AG08395 (cell line): Measurements from ENCODE around the gene ZNF655.

Source experiments
- DNase-seq: peaks from one replicate; pipeline ENCODE4 v3.0.0; 2012; ENCODE audit warnings: mixed read lengths, low spot score

ZNF655 gene

GRCh38 chr7:99606531-99606930, 48.1 kb downstream of the ZNF655 start:
- no peak for DNase-seq

DNA sequence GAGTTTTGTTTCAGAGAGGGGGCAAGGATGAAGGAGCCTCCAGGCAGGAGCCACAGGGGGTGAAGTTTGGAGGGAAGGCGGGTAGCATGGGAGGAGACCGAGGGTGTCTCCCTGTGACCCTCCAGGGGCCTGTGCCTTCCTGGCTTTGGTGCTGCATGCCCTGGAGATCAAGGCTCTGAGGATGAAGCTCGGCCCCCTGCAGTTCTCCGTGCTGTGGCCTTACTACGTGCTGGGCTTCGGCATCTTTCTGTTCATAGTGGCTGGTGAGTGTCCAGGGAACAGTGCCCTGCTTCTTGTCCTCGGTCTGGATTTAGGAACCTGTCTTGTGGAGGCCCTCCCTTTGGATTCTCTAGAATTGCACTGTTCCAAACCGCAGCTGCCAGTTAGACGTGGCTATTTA, 49.1 kb downstream of the ZNF655 start:
- DNase-seq, result no peak

- DNase-seq, result no peak
These were observed 56.1 kb downstream of the ZNF655 start for GRCh38 chr7:99614495-99614894.

GRCh38 chr7:99615989-99616358, 57.5 kb downstream of the ZNF655 start:
- no peak for DNase-seq

DNA sequence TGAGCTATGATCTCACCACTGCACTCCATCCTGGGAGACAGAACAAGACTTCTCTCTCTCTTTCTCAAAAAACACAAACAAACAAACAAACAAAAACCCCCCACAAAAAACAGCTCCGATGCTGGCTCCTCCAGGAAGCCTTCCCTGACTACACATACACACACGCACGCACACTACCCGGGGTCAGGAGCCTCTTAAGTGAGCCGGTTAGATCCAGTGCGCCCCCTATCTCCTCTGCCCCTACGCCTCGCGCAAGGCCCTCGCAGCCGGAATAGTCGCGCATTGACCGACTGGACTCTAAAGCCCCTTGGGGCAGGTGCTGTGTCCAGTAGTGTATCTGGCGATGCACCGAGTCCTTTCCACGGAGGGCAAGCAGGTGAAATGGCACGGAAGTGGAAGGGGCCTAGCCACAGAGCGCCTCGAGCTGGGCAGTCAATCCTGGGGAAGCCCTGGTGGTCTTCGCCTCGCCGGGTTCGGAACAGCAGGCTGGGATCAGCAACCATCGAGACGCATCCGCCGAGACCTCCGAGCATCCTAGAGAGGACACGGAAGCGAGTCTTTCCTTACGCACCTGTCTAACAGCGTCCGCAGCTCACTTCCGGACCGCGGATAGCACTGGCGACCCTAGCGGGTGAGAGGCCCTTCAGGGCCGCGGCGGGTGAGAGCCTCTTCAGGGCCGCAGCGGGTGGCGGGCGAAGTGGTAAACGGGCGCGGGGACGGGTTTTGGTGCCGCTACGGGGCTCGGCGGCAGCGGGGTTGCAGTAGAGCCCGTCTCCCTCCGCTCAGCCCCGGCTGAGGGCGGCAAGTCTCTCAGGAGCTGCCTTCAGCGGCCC, 58.1 kb downstream of the ZNF655 start, which contains the start of gene ZSCAN25:
ZSCAN25 (plus strand) TSS at position 588 of the 833 bp plus-strand sequence. CDS start 2,661 bp downstream, outside the sequence.
- peak; percentile 96 for DNase-seq

- peak; percentile 17 for DNase-seq
These were observed 58.8 kb downstream of the ZNF655 start for GRCh38 chr7:99617192-99617781.

GRCh38 chr7:99618726-99619125, 60.3 kb downstream of the ZNF655 start:
- peak; percentile 71 for DNase-seq

- DNase-seq, result no peak
These were observed 61.2 kb downstream of the ZNF655 start for GRCh38 chr7:99619571-99620130.

GRCh38 chr7:99621271-99621670, 62.8 kb downstream of the ZNF655 start:
- DNase-seq, result no peak

DNA sequence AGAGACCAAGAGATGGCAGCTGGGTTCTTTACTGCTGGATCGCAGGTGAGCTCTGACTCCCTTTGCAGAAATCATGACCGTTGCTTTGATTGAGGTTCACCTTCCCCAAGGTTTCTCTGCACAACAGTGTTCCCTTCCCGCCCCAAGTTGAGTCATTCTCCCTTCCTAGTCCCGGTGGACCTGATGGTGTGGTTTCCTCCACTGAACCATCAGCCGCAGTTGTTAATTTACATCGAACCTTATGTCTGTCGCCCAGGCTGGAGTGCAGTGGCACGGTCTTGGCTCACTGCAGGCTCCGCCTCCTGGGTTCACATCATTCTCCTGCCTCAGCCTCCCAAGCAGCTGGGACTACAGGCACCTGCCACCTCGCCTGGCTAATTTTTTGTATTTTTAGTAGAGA, 64.2 kb downstream of the ZNF655 start:
- DNase-seq, result no peak

DNA sequence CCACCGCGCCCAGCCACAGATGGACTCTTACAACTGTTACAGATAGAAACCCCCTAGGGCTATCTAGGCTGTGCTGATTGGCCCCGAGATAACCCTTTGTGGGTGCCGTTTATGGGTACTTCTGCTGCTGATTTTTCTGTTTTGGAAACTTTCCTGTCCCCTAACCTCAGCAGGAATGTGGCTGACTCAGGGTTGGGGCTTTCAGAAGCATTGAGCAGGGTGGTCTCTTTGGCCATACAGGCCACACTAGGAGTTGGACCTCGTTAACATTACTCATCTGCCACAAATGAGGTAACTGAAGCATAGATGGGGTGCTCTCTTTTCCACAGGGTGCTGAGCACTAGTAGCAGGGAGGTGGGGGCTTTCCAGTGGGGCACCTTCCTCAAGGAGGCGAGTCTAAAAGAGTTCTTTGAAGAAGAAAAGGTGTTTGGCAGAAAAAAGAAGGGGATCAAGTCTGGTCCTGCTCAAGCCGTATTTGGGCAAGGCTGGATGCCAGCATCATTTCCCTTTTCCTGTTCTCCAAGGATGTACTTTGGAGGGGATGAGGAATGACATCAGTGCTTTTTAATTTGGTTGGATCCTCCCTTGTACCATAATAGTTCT, 64.8 kb downstream of the ZNF655 start:
- DNase-seq, result no peak

- DNase-seq, result no peak
These were observed 65.4 kb downstream of the ZNF655 start for GRCh38 chr7:99623702-99624447.

DNA sequence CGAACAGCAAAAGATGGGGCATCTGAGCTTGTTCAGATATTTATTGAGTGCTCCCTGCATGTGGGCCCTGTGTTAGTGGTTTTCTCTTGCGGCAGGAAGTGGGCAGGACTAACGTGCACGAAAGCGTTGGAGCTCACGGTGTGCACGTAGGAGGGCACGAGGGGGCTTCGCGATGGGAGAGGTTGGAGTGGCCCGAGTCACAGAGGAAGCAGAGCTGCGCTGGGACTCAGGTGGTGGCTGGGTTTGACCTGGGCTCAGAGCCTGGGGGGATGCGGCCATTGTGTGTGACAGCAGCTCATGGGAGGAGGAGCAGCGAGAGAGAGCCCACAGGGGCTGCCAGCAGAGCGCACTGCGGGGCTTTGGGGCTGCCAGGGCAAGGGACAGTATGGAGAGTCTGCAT, 66.0 kb downstream of the ZNF655 start:
- DNase-seq, result no peak

GRCh38 chr7:99625321-99625720, 66.9 kb downstream of the ZNF655 start:
- no peak for DNase-seq

DNA sequence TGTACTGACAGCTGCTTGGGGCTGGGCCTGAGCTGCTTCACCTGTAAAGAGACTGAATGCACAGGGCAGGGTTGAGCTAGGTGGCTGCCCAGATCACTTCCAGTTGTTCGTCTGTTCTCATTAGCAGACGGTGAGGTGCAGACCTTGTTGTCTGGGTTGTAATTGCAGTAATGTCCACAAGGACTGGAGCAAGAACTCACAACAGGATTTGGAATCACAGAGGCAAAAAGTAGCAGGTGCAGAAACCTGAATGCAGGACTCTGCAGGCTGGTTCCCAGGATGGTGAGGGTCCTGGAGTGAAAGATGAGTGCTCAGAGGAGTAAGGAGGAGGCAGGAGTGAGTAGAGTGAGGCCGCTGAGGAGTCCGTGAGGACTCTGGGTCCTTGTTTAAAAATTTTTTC, 67.5 kb downstream of the ZNF655 start:
- no peak for DNase-seq
